ENCODE results near the gene PKMYT1.

Gene PKMYT1

GRCh38 chr16:2980227-2981176 is at the start of gene PKMYT1:
Gene PKMYT1, minus strand, starts transcription at chr16:2980446. Its CDS starts 789 bp downstream, at chr16:2979657.
- no peak for TF ChIP-seq CTCF (IDR thresholded peaks at IDR 0.05; ENCODE audit: insufficient read depth, low read length, missing control alignments)
- peak within 1 kb of the TSS; percentile 86 for H3K4me3 ChIP-seq (ENCODE audit: low read depth, low read length)
- POLR2A ChIA-PET: interaction anchor here (2.0 kb wide), 1 partner anchor 40 kb away, joined by 5 read pairs; the partner anchor contains the start of gene TNFRSF12A
- CTCF ChIA-PET: interaction anchor here (0.9 to 2.3 kb wide), 7 partner anchors 9 to 53 kb away, joined by 3 to 10 read pairs (median 5); no protein-coding TSS in a partner anchor
- DNase-seq (ENCODE audit: low read depth, low spot score): no peak

GRCh38 chr16:3029491-3030221 is 49.4 kb upstream of the PKMYT1 start:
- TF ChIP-seq CTCF (IDR thresholded peaks at IDR 0.05; ENCODE audit: insufficient read depth, low read length, missing control alignments): no peak
- peak overlapping the region; percentile 25 for H3K4me3 ChIP-seq (ENCODE audit: low read depth, low read length)
- CTCF ChIA-PET: interaction anchor here (0.7 to 9.6 kb wide), 12 partner anchors 9 to 205 kb away, joined by 3 to 169 read pairs (median 12); partner anchors contain the start of genes BICDL2, CLDN6, HCFC1R1 and MMP25
- POLR2A ChIA-PET: interaction anchor here (0.8 to 4.5 kb wide), 3 partner anchors 7 to 17 kb away, joined by 3 to 40 read pairs (median 6); partner anchors contain the start of genes CLDN9, HCFC1R1, THOC6 and TNFRSF12A
- no peak for DNase-seq (ENCODE audit: low read depth, low spot score)

GRCh38 chr16:3028716-3029319 is 48.6 kb upstream of the PKMYT1 start:
- DNase-seq (ENCODE audit: low read depth, low spot score): no peak
- ChIA-PET POLR2A (interaction anchor here (0.6 to 1.4 kb wide), 3 partner anchors 8 to 106 kb away, joined by 3 to 6 read pairs (median 5); partner anchors contain the start of genes TNFRSF12A and ZNF213), CTCF (interaction anchor here (0.7 to 9.6 kb wide), 17 partner anchors 8 to 206 kb away, joined by 3 to 169 read pairs (median 4); partner anchors contain the start of genes BICDL2, CLDN6, HCFC1R1 and MMP25)
- no peak overlapping the region for H3K4me3 ChIP-seq (ENCODE audit: low read depth, low read length)
- TF ChIP-seq CTCF (IDR thresholded peaks at IDR 0.05; ENCODE audit: insufficient read depth, low read length, missing control alignments): no peak

GRCh38 chr16:3027983-3028715 is 47.9 kb upstream of the PKMYT1 start:
- peak; percentile 92 for TF ChIP-seq CTCF (IDR thresholded peaks at IDR 0.05; ENCODE audit: insufficient read depth, low read length, missing control alignments)
- POLR2A ChIA-PET: interaction anchor here (0.9 to 1.4 kb wide), 3 partner anchors 8 to 24 kb away, joined by 3 to 5 read pairs (median 4); partner anchors contain the start of gene TNFRSF12A
- DNase-seq (ENCODE audit: low read depth, low spot score): no peak
- CTCF ChIA-PET: interaction anchor here (0.6 to 9.6 kb wide), 19 partner anchors 7 to 496 kb away, joined by 3 to 169 read pairs (median 4); partner anchors contain the start of genes BICDL2, CLDN6, HCFC1R1 and MMP25
- H3K4me3 ChIP-seq (ENCODE audit: low read depth, low read length): no peak overlapping the region

GRCh38 chr16:3027489-3027795 is 47.2 kb upstream of the PKMYT1 start:
- no peak for TF ChIP-seq CTCF (IDR thresholded peaks at IDR 0.05; ENCODE audit: insufficient read depth, low read length, missing control alignments)
- H3K4me3 ChIP-seq (ENCODE audit: low read depth, low read length): no peak overlapping the region
- DNase-seq (ENCODE audit: low read depth, low spot score): no peak
- ChIA-PET POLR2A (interaction anchor here (0.6 to 1.3 kb wide), 4 partner anchors 16 to 872 kb away, joined by 3 to 4 read pairs (median 4); partner anchors contain the start of gene TRAF7), CTCF (interaction anchor here (0.9 to 9.6 kb wide), 12 partner anchors 9 to 139 kb away, joined by 3 to 169 read pairs (median 4); partner anchors contain the start of genes BICDL2 and MMP25)
